Activated CD8-positive, alpha-beta memory T cell treated with anti-CD3 and anti-CD28 coated beads, Interleukin-2, amount 50 U/mL, for 48 hours (primary cell): ENCODE results near the gene PPIL3.
"Not testable (repeated sequence)": the region's sequence is repeated elsewhere in the genome, so short reads cannot be mapped to it uniquely, and the experiment has no call there.

Experiments
- DNase-seq: peaks from one replicate; pipeline ENCODE4 v3.0.0-alpha.2; 2020

Gene PPIL3

DNA sequence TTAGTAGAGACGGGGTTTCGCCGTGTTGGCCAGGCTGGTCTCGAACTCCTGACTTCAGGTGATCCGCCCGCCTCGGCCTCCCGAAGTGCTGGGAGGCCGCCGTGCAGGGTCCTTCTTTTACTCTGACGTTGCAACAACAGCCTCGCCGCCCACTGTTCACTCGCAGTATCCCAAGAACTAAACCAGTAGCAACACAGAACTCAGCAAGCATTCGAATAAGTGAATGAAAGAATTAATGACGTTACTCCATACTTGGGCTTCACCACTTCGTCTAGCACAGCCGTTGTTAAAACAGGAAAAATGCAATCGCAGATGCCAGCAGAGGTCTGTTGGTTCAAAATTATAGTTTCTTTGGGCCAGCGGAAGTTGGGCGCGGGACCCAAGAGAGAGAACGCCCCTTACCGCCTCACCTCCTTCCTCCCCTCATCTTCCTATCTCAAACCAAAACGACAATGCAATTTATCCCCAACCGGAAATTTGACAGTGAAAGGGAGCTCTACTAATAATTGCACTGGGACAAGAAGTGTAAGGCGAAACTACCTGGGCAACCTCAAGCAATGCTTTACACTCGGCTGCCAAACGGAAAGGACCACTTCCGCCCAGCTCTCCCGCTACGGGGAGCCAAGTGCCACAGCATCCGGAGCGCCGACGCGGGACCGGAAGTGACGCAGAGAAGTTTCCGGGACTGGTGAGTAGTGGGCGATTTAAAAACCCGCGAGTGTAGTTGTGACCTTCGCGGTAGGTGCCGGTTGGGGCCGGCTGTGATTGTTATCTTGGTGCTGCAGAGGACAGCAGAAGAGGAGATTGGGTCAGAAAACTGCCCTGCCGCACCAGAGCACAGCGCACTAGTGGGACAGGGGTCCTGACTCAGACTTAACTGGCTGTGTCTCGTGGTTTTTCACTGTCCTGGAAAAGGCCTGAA, at the start of gene PPIL3, which contains the start of gene NIF3L1:
Gene PPIL3, minus strand, starts transcription at position 374 of the 922 bp plus-strand sequence. CDS start 1,462 bp downstream, outside the sequence.
Gene NIF3L1, plus strand, starts transcription at position 668 of the 922 bp plus-strand sequence. CDS start 2,573 bp downstream, outside the sequence.
- peak; percentile 99 for DNase-seq

- no peak for DNase-seq
Observed at GRCh38 chr2:200930947-200931626, 42.2 kb upstream of the PPIL3 start.

GRCh38 chr2:200929334-200930249, 40.7 kb upstream of the PPIL3 start:
- DNase-seq = no peak

DNA sequence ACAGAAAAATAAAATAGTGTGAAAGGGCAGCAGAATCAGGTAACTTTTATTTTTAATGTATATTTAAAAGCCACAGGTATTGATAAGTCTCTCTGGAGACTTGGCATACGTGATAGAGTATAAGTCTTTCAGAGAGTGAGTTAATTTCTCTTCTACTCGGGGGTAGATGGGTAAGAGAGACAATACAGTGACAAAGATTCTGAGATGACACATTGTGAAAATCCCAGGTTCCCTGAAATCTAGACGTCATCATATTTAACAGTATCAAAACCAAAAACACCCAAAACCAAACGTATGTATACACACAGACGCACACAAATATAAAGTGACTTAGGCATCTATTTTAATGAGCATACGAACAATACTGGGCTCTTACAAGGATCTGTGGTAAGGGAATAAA, 33.6 kb upstream of the PPIL3 start:
- DNase-seq = no peak

GRCh38 chr2:200913654-200914053, 24.8 kb upstream of the PPIL3 start:
- no peak for DNase-seq

GRCh38 chr2:200909958-200910357, 21.1 kb upstream of the PPIL3 start:
- DNase-seq = no peak

DNA sequence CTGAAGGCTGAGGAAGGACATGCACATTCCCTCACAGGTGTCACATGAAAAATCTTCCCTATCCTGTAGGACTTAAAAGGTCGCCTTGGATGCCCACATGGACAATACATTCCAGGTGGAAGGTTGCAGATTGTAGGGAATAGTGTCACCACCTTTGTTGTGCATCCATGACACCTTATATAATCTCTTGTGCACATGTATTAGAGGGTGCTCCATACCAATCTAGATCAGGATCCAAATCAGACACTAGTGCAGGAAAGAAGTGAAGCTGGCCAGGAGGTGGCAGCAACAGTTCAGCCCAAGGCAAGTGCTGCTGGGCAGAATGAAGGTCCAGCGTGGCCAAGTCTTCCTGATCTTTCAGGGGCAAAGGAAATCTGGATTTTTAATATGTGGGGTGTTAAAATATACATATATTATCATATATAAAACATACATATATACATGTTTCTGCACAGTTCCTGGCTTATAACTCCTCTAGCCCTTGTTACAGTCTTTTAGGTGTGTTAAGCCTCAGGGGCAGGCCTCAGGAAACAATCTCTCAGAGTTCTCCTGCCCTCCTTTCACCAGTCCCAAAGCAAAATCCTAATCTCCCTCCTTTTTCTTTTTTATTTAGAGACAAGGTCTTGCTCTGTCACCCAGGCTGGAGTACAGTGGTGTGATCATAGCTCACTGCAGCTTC, 16.9 kb upstream of the PPIL3 start:
- DNase-seq = no peak

DNA sequence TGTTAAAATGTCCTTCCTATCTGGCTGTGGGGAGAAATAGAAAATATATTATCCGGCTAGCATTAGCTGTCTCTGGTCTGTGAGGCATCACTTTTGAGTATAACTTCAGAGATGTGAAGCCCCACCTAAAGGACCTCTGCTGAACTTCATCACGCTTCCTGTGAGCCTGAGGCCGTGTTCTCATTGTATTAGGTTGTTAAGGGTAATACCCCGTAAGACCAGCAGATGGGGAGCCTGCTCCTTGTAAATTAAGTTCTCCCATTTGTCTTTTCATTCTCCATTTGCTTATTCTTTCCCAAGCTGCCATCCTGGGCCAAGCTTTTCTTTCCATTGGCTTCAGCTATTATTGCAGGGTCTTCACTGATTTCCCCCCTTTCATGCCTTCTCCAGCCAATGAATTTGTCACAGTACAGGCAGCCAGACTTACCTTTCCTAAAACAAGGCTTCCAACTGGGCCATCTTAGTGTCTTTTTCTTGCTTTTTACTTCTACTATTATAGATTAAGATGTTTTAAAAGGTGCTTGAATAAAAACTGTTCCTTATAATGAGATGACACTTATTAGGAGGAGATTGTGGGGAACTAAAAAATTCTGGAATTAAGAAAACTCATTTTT, 12.7 kb upstream of the PPIL3 start:
- peak; percentile 71 for DNase-seq

DNA sequence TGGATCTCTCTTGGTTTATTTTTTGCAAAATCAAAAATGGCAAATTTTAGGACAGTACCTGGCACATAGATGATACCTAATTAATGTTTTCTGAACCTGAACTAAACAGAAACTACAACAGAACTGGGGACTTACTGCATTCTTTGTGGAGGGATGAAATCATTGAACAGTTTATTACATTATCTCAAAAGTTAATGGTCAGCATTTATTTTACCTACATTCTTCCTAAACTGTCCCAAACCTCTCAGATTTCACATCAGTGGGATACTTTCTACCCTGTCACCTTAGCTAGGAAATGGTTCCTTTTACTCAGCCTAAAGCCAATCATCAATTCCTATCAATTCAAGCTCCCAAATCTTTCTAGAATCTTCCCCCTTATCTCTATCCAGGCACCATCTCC, 10.6 kb upstream of the PPIL3 start:
- DNase-seq = no peak

DNA sequence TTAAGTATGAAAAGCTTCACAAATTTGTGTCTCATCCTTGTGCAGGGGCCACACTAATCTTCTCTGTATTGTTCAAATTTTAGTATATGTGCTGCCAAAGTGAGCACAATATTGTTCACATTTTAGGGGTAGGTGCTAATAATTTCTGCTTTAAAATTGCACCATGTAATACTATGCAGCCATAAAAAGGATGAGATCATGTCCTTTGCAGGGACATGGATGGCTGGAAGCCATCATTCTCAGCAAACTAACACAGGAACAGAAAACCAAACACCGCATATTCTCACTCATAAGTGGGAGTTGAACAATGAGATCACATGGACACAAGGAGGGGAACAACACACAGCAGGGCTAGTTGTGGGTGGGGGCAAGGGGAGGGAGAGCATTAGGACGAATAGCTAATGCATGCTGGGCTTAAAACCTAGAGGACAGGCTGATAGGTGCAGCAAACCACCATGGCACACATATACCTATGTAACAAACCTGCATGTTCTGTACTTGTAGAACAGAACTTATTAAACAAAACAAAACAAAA, 7.1 kb downstream of the PPIL3 start:
- DNase-seq = not testable (repeated sequence)

DNA sequence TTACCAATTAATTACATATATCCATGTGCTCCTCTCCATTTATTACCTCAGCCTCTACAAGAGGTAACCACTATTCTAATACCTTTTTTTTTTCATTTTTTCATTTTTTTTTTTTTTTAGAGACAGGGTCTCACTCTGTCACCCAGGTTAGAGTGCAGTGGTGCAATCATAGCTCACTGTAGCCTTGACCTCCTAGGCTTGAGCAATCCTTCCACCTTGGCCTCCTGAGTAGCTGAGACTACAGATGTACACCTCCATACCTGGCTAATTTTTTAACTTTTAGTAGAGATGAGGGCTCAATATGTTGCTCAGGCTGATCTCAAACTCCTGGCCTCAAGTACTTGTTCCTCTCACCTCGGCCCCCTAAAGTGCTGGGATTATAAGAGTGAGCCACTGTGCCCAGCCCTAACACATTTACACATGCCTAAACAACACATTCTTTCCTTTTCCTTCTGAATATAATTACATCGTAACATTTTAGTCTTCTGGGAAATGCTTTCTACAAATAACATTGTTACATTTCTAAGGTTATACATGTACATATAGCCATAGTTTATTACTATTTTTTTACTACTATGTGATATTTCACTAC, 10.5 kb downstream of the PPIL3 start:
- DNase-seq = no peak

GRCh38 chr2:200877443-200877842, 11.4 kb downstream of the PPIL3 start:
- no peak for DNase-seq

DNA sequence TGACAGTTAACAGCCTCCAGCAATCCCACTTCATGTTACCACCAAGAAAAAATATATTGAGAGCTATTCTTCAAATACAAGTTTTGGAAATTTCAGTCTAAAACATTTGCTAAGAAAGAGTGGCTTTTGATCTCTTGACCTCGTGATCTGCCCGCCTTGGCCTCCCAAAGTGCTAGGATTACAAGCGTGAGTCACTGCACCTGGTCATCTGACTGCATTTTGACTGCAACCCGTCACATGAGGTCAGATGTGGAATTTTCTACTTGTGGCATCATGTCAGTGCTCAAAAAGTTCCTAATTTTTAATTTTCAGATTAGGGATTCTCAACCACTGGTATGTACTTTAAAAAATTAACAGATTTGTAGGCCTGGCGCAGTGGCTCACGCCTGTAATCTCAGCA, 15.3 kb downstream of the PPIL3 start:
- DNase-seq = no peak

DNA sequence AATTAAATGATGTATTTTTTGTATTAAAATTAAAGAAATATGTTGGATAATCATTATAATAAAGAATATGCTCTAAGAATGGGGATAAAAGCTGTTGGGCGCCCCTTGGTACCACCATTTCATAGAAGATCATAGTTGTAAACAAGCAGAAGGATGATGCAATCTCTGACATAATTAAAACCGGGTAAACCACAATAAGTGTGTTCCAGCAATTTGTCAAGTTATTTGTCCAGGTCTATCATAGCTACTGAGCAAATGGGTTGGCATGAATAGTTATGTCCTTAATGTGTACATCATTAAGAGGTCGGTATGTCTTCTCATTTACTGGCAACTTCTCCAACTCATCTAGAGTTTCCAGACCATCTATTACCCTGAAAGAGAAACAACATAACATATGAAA, 17.7 kb downstream of the PPIL3 start:
- DNase-seq = no peak

DNA sequence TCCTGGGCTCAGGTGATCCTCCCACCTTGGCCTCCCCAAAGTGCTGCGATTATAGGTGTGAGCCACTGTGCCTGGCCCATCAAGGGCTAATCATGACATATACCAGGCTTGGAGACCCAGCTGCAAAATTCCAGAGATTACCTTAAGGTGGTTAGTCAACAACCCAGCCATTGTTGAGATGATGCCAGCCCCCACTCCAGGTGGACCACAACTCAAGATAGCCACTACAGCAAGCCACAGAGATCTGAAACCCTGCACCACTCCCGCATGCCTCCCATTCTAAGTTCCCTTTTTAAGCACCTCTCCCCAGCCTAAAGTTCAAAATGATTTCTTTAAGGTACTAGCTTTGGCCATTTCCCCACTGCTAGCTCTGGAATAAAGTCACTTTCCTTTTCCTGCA, 19.9 kb downstream of the PPIL3 start:
- DNase-seq = no peak

DNA sequence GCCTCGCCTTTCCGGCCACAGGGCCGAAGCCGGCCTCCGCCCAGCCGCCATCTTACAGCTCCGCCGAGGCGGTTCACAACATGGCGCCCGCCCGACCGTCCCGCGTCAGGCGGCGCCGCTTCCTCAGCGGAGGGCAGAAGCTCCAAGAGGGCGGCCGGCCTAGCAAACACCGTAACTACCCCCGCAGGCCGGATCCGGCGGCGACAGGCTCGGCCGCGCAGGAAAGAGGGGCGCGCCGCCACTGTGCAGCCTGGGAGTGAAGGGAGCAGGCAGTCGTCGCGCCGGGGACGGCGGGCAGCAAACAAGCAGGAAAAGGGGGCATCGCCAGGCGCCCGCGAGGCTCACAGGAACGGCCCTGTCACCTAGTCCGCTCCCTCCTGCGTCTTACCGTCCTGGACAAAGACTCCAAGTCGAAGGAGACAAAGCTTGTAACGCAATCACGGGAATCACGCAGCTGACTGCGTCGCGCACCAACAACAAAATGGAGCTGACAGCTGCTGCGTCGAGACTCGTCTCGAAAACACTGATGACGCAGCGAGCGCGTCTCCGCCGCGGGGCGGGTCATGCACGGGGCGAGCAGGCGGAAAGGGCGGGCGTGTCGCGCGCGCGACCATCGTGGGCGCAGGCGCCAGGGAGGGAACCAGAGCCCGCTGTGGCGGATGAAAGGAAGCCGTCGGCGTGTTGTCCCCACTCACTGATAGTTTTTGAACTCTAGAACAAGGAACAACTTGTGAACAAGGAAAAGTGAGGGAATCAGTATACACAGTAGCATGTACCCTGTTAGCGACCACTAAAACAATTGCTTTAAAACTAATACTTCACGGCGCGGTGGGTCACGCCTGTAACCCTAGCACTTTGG, 24.5 kb downstream of the PPIL3 start, which contains the start of gene CLK1:
Gene CLK1, minus strand, starts transcription at position 483 of the 859 bp plus-strand sequence. CDS start 2,796 bp downstream, outside the sequence.
- DNase-seq = peak; percentile 98

DNA sequence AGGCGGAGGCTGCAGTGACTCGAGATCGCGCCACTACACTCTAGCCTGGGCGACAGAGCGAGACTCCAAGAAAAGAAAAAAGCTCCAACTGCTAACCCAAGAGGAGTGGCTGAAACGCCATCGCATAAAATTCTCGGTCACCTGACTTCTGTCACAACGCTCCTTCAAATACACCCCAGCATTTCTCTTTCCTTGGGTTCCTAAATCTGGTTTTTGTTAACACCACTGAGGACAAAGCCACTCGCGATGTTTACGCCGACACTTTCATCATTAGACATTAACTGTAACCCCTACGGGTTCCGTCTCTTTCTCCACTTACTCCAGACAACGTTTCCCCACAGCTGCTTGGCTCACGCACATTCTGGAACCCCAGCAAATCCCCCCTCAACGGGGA, 25.1 kb downstream of the PPIL3 start:
- no peak for DNase-seq

DNA sequence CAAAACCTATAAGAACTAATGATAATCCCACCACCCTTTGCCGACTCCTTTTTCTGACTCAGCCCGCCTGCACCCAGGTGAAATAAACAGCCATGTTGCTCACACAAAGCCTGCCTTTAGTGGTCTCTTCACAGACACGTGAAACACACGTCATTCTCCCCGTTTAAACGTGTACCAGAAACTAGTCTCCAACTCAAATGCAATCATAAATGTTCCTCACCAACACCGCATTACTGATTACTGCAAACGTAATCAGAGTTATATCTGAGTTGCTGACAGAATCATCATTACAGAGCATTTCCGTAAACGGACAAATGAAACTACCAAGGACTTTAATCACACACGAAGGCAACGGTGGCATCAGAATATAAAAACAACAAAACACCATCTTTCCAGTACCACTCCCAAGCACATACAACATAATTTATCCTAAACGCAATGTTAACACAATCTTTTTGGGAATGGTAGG, 26.3 kb downstream of the PPIL3 start:
- peak; percentile 75 for DNase-seq

DNA sequence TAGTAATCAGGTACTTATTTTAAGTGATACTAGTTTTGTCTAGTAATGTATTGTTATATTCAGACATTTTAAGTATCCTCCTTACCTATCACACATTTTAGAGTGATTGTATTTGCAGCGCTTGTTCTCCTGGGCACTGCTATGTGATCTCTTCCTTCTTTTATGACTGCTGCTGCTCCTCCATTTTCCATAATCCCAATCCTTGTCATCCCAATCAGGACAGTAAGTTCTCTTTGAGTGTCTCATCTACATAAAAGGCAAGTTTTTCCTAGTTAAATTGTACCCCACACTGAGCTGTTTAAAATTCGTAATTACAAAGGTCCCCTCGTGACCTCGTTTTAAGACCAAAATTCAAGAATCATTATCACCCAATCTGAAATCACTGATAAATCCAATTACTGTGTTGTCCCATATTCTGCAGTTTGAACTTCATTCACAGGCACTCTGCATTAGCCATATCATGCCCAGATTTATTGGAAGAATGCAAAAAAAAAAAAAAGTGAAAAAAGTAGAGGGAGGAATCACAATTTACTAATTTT, 27.2 kb downstream of the PPIL3 start:
- no peak for DNase-seq
